ENCODE data around the gene RAD51B. TPM values are rescaled to one million over a fixed set of nuclear protein-coding genes. Genes with fewer than 3 reads are reported as not detected.
A peak's percentile ranks its signal among the peaks of the same experiment; 100 is the strongest.

Gene RAD51B
- total RNA-seq, 1 experiment from 2014 or later = 8.5 TPM

- DNase-seq (ENCODE audit: low read depth, low spot score) (no peak), ATAC-seq (no peak; the same call in 1 of the 2 replicates)
- Histone ChIP-seq H3K4me3 (ENCODE audit: low read depth in 2 of 2, low read length in 2 of 2) (no peak overlapping the region), H3K36me3 (ENCODE audit: control insufficient read depth, insufficient read depth, low read length) (no peaks in the 10 kb centered on the region), H3K4me1 (ENCODE audit: control insufficient read depth, insufficient read depth, low read length) (peaks cover 36% of the 10 kb centered on the region), H3K27ac (ENCODE audit: low read length) (peak overlapping the region; percentile 87), H3K27me3 (ENCODE audit: control insufficient read depth, insufficient read depth, low read length) (no peaks in the 10 kb centered on the region), H3K9me3 (ENCODE audit: control insufficient read depth, insufficient read depth, low read depth, low read length) (no peaks in the 10 kb centered on the region)
- intact Hi-C loops (cut with micrococcal nuclease; ENCODE audit: unreplicated experiment) = loop anchor here (5.0 to 10.0 kb wide), 2 partner anchors 144 to 307 kb away; no protein-coding TSS in a partner anchor
- ChIA-PET CTCF (interaction anchor here (0.5 to 0.6 kb wide), 2 partner anchors 301 to 724 kb away, joined by 3 to 4 read pairs; no protein-coding TSS in a partner anchor), POLR2A (no interaction called here)
- no TSS peak for BruUV-seq (replicated peaks)
- TF ChIP-seq, protein P1, sequence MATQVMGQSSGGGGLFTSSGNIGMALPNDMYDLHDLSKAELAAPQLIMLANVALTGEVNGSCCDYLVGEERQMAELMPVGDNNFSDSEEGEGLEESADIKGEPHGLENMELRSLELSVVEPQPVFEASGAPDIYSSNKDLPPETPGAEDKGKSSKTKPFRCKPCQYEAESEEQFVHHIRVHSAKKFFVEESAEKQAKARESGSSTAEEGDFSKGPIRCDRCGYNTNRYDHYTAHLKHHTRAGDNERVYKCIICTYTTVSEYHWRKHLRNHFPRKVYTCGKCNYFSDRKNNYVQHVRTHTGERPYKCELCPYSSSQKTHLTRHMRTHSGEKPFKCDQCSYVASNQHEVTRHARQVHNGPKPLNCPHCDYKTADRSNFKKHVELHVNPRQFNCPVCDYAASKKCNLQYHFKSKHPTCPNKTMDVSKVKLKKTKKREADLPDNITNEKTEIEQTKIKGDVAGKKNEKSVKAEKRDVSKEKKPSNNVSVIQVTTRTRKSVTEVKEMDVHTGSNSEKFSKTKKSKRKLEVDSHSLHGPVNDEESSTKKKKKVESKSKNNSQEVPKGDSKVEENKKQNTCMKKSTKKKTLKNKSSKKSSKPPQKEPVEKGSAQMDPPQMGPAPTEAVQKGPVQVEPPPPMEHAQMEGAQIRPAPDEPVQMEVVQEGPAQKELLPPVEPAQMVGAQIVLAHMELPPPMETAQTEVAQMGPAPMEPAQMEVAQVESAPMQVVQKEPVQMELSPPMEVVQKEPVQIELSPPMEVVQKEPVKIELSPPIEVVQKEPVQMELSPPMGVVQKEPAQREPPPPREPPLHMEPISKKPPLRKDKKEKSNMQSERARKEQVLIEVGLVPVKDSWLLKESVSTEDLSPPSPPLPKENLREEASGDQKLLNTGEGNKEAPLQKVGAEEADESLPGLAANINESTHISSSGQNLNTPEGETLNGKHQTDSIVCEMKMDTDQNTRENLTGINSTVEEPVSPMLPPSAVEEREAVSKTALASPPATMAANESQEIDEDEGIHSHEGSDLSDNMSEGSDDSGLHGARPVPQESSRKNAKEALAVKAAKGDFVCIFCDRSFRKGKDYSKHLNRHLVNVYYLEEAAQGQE (IDR thresholded peaks at IDR 0.05; ENCODE audit: insufficient read depth in 1 of 2, low read depth in 2 of 2, low read length in 1 of 2) = no peak
- TF ChIP-seq TCF7L2 (IDR thresholded peaks at IDR 0.05; ENCODE audit: low read depth, low read length) (no peak), POLR2AphosphoS5 (IDR thresholded peaks at IDR 0.05; ENCODE audit: low read depth, low read length) (no peak), CTCF (IDR thresholded peaks at IDR 0.05) (no peak), SIN3A (IDR thresholded peaks at IDR 0.05; ENCODE audit: borderline replicate concordance, insufficient read depth, low read depth, low read length) (no peak)
- in situ Hi-C loops (cut with HindIII; ENCODE audit: low pct_unique_long_range_greater_than_20kb, low sequenced_read_pairs) = no loop called here
These were observed 121.2 kb downstream of the RAD51B start for GRCh38 chr14:67940486-67941455.

- Histone ChIP-seq H3K4me3 (ENCODE audit: low read depth in 2 of 2, low read length in 2 of 2) (no peak overlapping the region), H3K27ac (ENCODE audit: low read length) (peak overlapping the region; percentile 87), H3K36me3 (ENCODE audit: control insufficient read depth, insufficient read depth, low read length) (no peaks in the 10 kb centered on the region), H3K27me3 (ENCODE audit: control insufficient read depth, insufficient read depth, low read length) (no peaks in the 10 kb centered on the region), H3K9me3 (ENCODE audit: control insufficient read depth, insufficient read depth, low read depth, low read length) (no peaks in the 10 kb centered on the region), H3K4me1 (ENCODE audit: control insufficient read depth, insufficient read depth, low read length) (peaks cover 36% of the 10 kb centered on the region)
- no TSS peak for BruUV-seq (replicated peaks)
- TF ChIP-seq, protein P1 (IDR thresholded peaks at IDR 0.05; ENCODE audit: insufficient read depth in 1 of 2, low read depth in 2 of 2, low read length in 1 of 2) = no peak
- no peak for TF ChIP-seq CTCF (IDR thresholded peaks at IDR 0.05)
- TF ChIP-seq TCF7L2 (IDR thresholded peaks at IDR 0.05; ENCODE audit: low read depth, low read length) = no peak
- TF ChIP-seq POLR2AphosphoS5 (IDR thresholded peaks at IDR 0.05; ENCODE audit: low read depth, low read length) = no peak
- no peak for TF ChIP-seq SIN3A (IDR thresholded peaks at IDR 0.05; ENCODE audit: borderline replicate concordance, insufficient read depth, low read depth, low read length)
- POLR2A ChIA-PET = no interaction called here
- CTCF ChIA-PET = interaction anchor here (0.5 kb wide), 1 partner anchor 723 kb away, joined by 4 read pairs; no protein-coding TSS in a partner anchor
- in situ Hi-C loops (cut with HindIII; ENCODE audit: low pct_unique_long_range_greater_than_20kb, low sequenced_read_pairs) (no loop called here), intact Hi-C loops (cut with micrococcal nuclease; ENCODE audit: unreplicated experiment) (loop anchor here (5.0 to 10.0 kb wide), 2 partner anchors 143 to 306 kb away; no protein-coding TSS in a partner anchor)
- DNase-seq (ENCODE audit: low read depth, low spot score) (no peak), ATAC-seq (peak; percentile 58; the same call in 1 of the 2 replicates)
These were observed 122.0 kb downstream of the RAD51B start for GRCh38 chr14:67941456-67942018.
